Measurements from ENCODE around the gene ANP32A. TPM values are rescaled to one million over a fixed set of nuclear protein-coding genes. Genes with fewer than 3 reads are reported as not detected.

The ANP32A gene
- total RNA-seq, 2 donors from 2014 or later, result 52.6 to 70.8 TPM

- H3K27me3 ChIP-seq (replicated peaks; ENCODE audit: insufficient read depth), result no peaks in the 10 kb centered on the region
- H3K4me3 ChIP-seq, result no peak overlapping the region
- no peak for DNase-seq (ENCODE audit: low spot score)
- no peak overlapping the region for H3K27ac ChIP-seq
- H3K36me3 ChIP-seq, result no peaks in the 10 kb centered on the region
- no peaks in the 10 kb centered on the region for H3K9me3 ChIP-seq
- TF ChIP-seq POLR2AphosphoS5 (IDR thresholded peaks at IDR 0.05) (no peak), CTCF (IDR thresholded peaks at IDR 0.05) (no peak), POLR2A (IDR thresholded peaks at IDR 0.05) (no peak)
- intact Hi-C loops (cut with DNase I), result no loop called here
- 95% methylated on average over 1 of the region's 1 CpG for WGBS
- peaks cover 8% of the 10 kb centered on the region for H3K4me1 ChIP-seq (replicated peaks)
Measured at GRCh38 chr15:68800875-68801274, 19.8 kb downstream of the ANP32A start.

- no peak for DNase-seq (ENCODE audit: low spot score)
- Histone ChIP-seq H3K4me3 (no peak overlapping the region), H3K36me3 (no peaks in the 10 kb centered on the region), H3K27me3 (replicated peaks; ENCODE audit: insufficient read depth) (no peaks in the 10 kb centered on the region), H3K9me3 (no peaks in the 10 kb centered on the region), H3K4me1 (replicated peaks) (peaks cover 30% of the 10 kb centered on the region), H3K27ac (peak overlapping the region in 1 of 2 donors; percentile 44)
- intact Hi-C loops (cut with DNase I), result no loop called here
- 80% methylated on average over 9 of the region's 9 CpGs for WGBS
- TF ChIP-seq POLR2A (IDR thresholded peaks at IDR 0.05), result no peak
- no peak for TF ChIP-seq CTCF (IDR thresholded peaks at IDR 0.05)
- no peak for TF ChIP-seq POLR2AphosphoS5 (IDR thresholded peaks at IDR 0.05)
Measured at GRCh38 chr15:68798346-68799094, 22.2 kb downstream of the ANP32A start.

- no peak for DNase-seq (ENCODE audit: low spot score)
- peak overlapping the region in 1 of 2 donors; percentile 44 for H3K27ac ChIP-seq
- intact Hi-C loops (cut with DNase I), result no loop called here
- TF ChIP-seq POLR2AphosphoS5 (IDR thresholded peaks at IDR 0.05), result no peak
- no peak for TF ChIP-seq CTCF (IDR thresholded peaks at IDR 0.05)
- TF ChIP-seq POLR2A (IDR thresholded peaks at IDR 0.05), result no peak
- peaks cover 35% of the 10 kb centered on the region for H3K4me1 ChIP-seq (replicated peaks)
- WGBS, result 64% methylated on average over 6 of the region's 6 CpGs
- no peaks in the 10 kb centered on the region for H3K36me3 ChIP-seq
- H3K4me3 ChIP-seq, result no peak overlapping the region
- H3K27me3 ChIP-seq (replicated peaks; ENCODE audit: insufficient read depth), result no peaks in the 10 kb centered on the region
- no peaks in the 10 kb centered on the region for H3K9me3 ChIP-seq
Measured at GRCh38 chr15:68797599-68798345, 22.9 kb downstream of the ANP32A start.

- TF ChIP-seq POLR2AphosphoS5 (IDR thresholded peaks at IDR 0.05), result no peak
- TF ChIP-seq POLR2A (IDR thresholded peaks at IDR 0.05), result no peak
- no peak for TF ChIP-seq CTCF (IDR thresholded peaks at IDR 0.05)
- Histone ChIP-seq H3K9me3 (no peaks in the 10 kb centered on the region), H3K4me1 (replicated peaks) (peaks cover 37% of the 10 kb centered on the region), H3K27me3 (replicated peaks; ENCODE audit: insufficient read depth) (no peaks in the 10 kb centered on the region), H3K27ac (peak overlapping the region in 1 of 2 donors; percentile 91), H3K36me3 (no peaks in the 10 kb centered on the region), H3K4me3 (no peak overlapping the region)
- no peak for DNase-seq (ENCODE audit: low spot score)
- intact Hi-C loops (cut with DNase I), result no loop called here
- 67% methylated on average over 3 of the region's 3 CpGs for WGBS
Measured at GRCh38 chr15:68797191-68797590, 23.5 kb downstream of the ANP32A start.
